ENCODE results near the gene YIPF4. TPM values are rescaled to one million over a fixed set of nuclear protein-coding genes. Genes with fewer than 3 reads are reported as not detected.

The YIPF4 gene
- total RNA-seq, 1 experiment from 2014 or later: 60.2 TPM

GRCh38 chr2:32264422-32265105 is 13.1 kb upstream of the YIPF4 start, which contains the start of gene NLRC4:
Gene NLRC4, minus strand, starts transcription at chr2:32264886. Its CDS starts 8,111 bp downstream, at chr2:32256775.
- Mint-ChIP-seq H3K27ac (ENCODE audit: unreplicated experiment) (no peak within 1 kb of the TSS), H3K36me3 (ENCODE audit: insufficient read depth, unreplicated experiment) (no peaks in the 10 kb centered on the region), H3K9me3 (ENCODE audit: unreplicated experiment) (no peaks in the 10 kb centered on the region), H3K27me3 (ENCODE audit: insufficient read depth, unreplicated experiment) (no peaks in the 10 kb centered on the region), H3K4me3 (ENCODE audit: unreplicated experiment) (no peak within 1 kb of the TSS), H3K4me1 (ENCODE audit: low read depth, unreplicated experiment) (no peaks in the 10 kb centered on the region)
- Histone ChIP-seq H3K9me3 (no peaks in the 10 kb centered on the region), H3K4me3 (ENCODE audit: low read depth, low read length) (no peak within 1 kb of the TSS), H3K27me3 (replicated peaks; ENCODE audit: control insufficient read depth, insufficient read depth, low read length) (no peaks in the 10 kb centered on the region; the same call in 1 of the 2 replicates), H3K4me1 (no peaks in the 10 kb centered on the region), H3K36me3 (ENCODE audit: control insufficient read depth, insufficient read depth, low read length) (no peaks in the 10 kb centered on the region)
- CTCF ChIA-PET: no interaction called here
- no peak for DNase-seq
- TF ChIP-seq CTCF (IDR thresholded peaks at IDR 0.05; ENCODE audit: insufficient read depth in 1 of 2, low read depth in 1 of 2, low read length in 1 of 2, severe bottlenecking in 1 of 2, unreplicated experiment in 1 of 2): no peak
- POLR2A ChIA-PET: no interaction called here
- intact Hi-C loops (cut with micrococcal nuclease; ENCODE audit: unreplicated experiment): no loop called here
- BruUV-seq (replicated peaks): no TSS peak

GRCh38 chr2:32271063-32271462 is 6.6 kb upstream of the YIPF4 start:
- TF ChIP-seq CTCF (IDR thresholded peaks at IDR 0.05; ENCODE audit: insufficient read depth in 1 of 2, low read depth in 1 of 2, low read length in 1 of 2, severe bottlenecking in 1 of 2, unreplicated experiment in 1 of 2): no peak
- H3K27me3 ChIP-seq (replicated peaks; ENCODE audit: control insufficient read depth, insufficient read depth, low read length): no peaks in the 10 kb centered on the region; the same call in 1 of the 2 replicates
- CTCF ChIA-PET: no interaction called here
- H3K4me1 ChIP-seq: no peaks in the 10 kb centered on the region
- no peaks in the 10 kb centered on the region for H3K4me1 Mint-ChIP-seq (ENCODE audit: low read depth, unreplicated experiment)
- H3K4me3 ChIP-seq (ENCODE audit: low read depth, low read length): no peak overlapping the region
- DNase-seq: no peak
- intact Hi-C loops (cut with micrococcal nuclease; ENCODE audit: unreplicated experiment): no loop called here
- H3K27me3 Mint-ChIP-seq (ENCODE audit: insufficient read depth, unreplicated experiment): no peaks in the 10 kb centered on the region
- no peaks in the 10 kb centered on the region for H3K36me3 ChIP-seq (ENCODE audit: control insufficient read depth, insufficient read depth, low read length)
- no peak overlapping the region for H3K4me3 Mint-ChIP-seq (ENCODE audit: unreplicated experiment)
- no peaks in the 10 kb centered on the region for H3K36me3 Mint-ChIP-seq (ENCODE audit: insufficient read depth, unreplicated experiment)
- no peak overlapping the region for H3K27ac Mint-ChIP-seq (ENCODE audit: unreplicated experiment)
- POLR2A ChIA-PET: no interaction called here
- no peaks in the 10 kb centered on the region for H3K9me3 Mint-ChIP-seq (ENCODE audit: unreplicated experiment)
- no peaks in the 10 kb centered on the region for H3K9me3 ChIP-seq
- no TSS peak for BruUV-seq (replicated peaks)

GRCh38 chr2:32272279-32272678 is 5.4 kb upstream of the YIPF4 start:
- H3K9me3 ChIP-seq: no peaks in the 10 kb centered on the region
- intact Hi-C loops (cut with micrococcal nuclease; ENCODE audit: unreplicated experiment): no loop called here
- peaks cover 4% of the 10 kb centered on the region; the same call in 1 of the 2 replicates for H3K4me1 ChIP-seq
- BruUV-seq (replicated peaks): no TSS peak
- no peak overlapping the region for H3K4me3 ChIP-seq (ENCODE audit: low read depth, low read length)
- Mint-ChIP-seq H3K36me3 (ENCODE audit: insufficient read depth, unreplicated experiment) (peaks cover under 1% of the 10 kb centered on the region), H3K4me3 (ENCODE audit: unreplicated experiment) (no peak overlapping the region), H3K27me3 (ENCODE audit: insufficient read depth, unreplicated experiment) (no peaks in the 10 kb centered on the region), H3K27ac (ENCODE audit: unreplicated experiment) (no peak overlapping the region), H3K9me3 (ENCODE audit: unreplicated experiment) (no peaks in the 10 kb centered on the region), H3K4me1 (ENCODE audit: low read depth, unreplicated experiment) (no peaks in the 10 kb centered on the region)
- POLR2A ChIA-PET: no interaction called here
- no peaks in the 10 kb centered on the region for H3K36me3 ChIP-seq (ENCODE audit: control insufficient read depth, insufficient read depth, low read length)
- CTCF ChIA-PET: no interaction called here
- no peak for DNase-seq
- H3K27me3 ChIP-seq (replicated peaks; ENCODE audit: control insufficient read depth, insufficient read depth, low read length): no peaks in the 10 kb centered on the region; the same call in 1 of the 2 replicates
- TF ChIP-seq CTCF (IDR thresholded peaks at IDR 0.05; ENCODE audit: insufficient read depth in 1 of 2, low read depth in 1 of 2, low read length in 1 of 2, severe bottlenecking in 1 of 2, unreplicated experiment in 1 of 2): no peak
